Measurements from ENCODE around the gene SUN2.

GRCh38 chr22:38755155-38755910, 465 bp downstream of the SUN2 start:
- TF ChIP-seq CTCF (conservative IDR thresholded peaks at IDR 0.05) (no peak), ZFX (IDR thresholded peaks at IDR 0.05) (peak; percentile 83; the same call in 1 of the 2 replicates)

All from C4-2B (cell line).